ENCODE results near the gene EXD3.

EXD3 gene

GRCh38 chr9:137305060-137305797, 117.7 kb downstream of the EXD3 start:
- peak; percentile 63 for DNase-seq

GRCh38 chr9:137304383-137305059, 118.4 kb downstream of the EXD3 start:
- DNase-seq = no peak

- no peak for DNase-seq
Measured at GRCh38 chr9:137303893-137304382, 119.0 kb downstream of the EXD3 start.

- peak in 1 of 2 donors; percentile 25 for DNase-seq
Measured at GRCh38 chr9:137303151-137303892, 119.6 kb downstream of the EXD3 start.

GRCh38 chr9:137302449-137303150, 120.4 kb downstream of the EXD3 start:
- no peak for DNase-seq

- peak; percentile 70 to 86 for DNase-seq
Measured at GRCh38 chr9:137302118-137302448, 120.9 kb downstream of the EXD3 start, which contains the start of gene NRARP. Gene NRARP (minus strand): TSS chr9:137302271. CDS start chr9:137301928, 343 bp downstream.

- peak in 1 of 2 donors; percentile 11 for DNase-seq
Measured at GRCh38 chr9:137301081-137301947, 121.6 kb downstream of the EXD3 start.

GRCh38 chr9:137300567-137301080, 122.3 kb downstream of the EXD3 start:
- no peak for DNase-seq

- no peak for DNase-seq
Measured at GRCh38 chr9:137299938-137300337, 123.0 kb downstream of the EXD3 start.

- DNase-seq = no peak
Measured at GRCh38 chr9:137299203-137299565, 123.8 kb downstream of the EXD3 start.

- DNase-seq = no peak
Measured at GRCh38 chr9:137298401-137299202, 124.4 kb downstream of the EXD3 start.

- no peak for DNase-seq
Measured at GRCh38 chr9:137297966-137298365, 125.0 kb downstream of the EXD3 start.

GRCh38 chr9:137296670-137297664, 126.0 kb downstream of the EXD3 start:
- no peak for DNase-seq

- DNase-seq = no peak
Measured at GRCh38 chr9:137295849-137296669, 126.9 kb downstream of the EXD3 start.

- peak in 1 of 2 donors; percentile 38 for DNase-seq
Measured at GRCh38 chr9:137295238-137295811, 127.6 kb downstream of the EXD3 start.

GRCh38 chr9:137294681-137295237, 128.2 kb downstream of the EXD3 start:
- DNase-seq = peak in 1 of 2 donors; percentile 34

- peak; percentile 46 to 58 for DNase-seq
Measured at GRCh38 chr9:137294091-137294680, 128.8 kb downstream of the EXD3 start.
